ENCODE measurements around the gene BACH2.
"Not testable (repeated sequence)": the region's sequence is repeated elsewhere in the genome, so short reads cannot be mapped to it uniquely, and the experiment has no call there.

The BACH2 gene

DNA sequence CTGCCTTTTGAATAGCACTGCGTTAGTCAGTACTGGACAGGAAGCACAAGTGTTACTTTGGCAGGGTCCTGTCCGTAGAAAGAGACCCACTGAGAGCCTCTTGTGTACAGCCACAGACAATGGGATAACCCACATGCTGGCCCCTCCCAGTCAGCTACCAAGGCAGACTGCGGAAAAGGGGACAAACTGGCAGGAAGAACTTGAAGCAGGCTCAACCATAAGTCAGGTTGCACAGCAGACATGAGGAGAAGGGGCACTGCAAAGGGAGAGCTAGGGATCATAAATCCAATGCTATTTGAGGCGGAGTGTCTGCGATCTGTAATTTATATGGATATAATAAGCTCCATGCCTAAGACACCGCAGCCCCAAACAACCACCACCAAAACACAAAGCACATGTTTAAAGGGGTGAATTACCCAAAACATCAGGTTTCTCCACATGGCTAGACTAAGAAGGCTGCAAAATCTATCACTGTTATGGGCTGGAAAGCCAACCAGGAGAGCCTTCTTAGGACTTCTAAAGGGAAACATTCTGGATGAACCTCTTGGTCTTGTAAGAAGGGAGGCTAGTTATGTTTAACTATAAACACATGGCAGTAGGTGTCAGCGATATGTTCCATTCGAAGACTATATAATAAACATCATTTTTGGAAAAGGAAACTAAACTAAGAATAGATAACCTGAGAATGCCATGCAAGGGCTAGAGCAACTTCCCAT is 141.7 kb downstream of the BACH2 start:
- no peak for DNase-seq (ENCODE audit: low read depth)

- no peak for DNase-seq (ENCODE audit: low read depth)
Observed at GRCh38 chr6:90151576-90152422, 144.8 kb downstream of the BACH2 start.

- no peak for DNase-seq (ENCODE audit: low read depth)
Observed at GRCh38 chr6:90149280-90149679, 147.4 kb downstream of the BACH2 start.

GRCh38 chr6:90148867-90149266 is 147.8 kb downstream of the BACH2 start:
- no peak for DNase-seq (ENCODE audit: low read depth)

GRCh38 chr6:90146921-90147649 is 149.6 kb downstream of the BACH2 start:
- DNase-seq (ENCODE audit: low read depth): no peak

- no peak for DNase-seq (ENCODE audit: low read depth)
Observed at GRCh38 chr6:90146024-90146423, 150.6 kb downstream of the BACH2 start.

DNA sequence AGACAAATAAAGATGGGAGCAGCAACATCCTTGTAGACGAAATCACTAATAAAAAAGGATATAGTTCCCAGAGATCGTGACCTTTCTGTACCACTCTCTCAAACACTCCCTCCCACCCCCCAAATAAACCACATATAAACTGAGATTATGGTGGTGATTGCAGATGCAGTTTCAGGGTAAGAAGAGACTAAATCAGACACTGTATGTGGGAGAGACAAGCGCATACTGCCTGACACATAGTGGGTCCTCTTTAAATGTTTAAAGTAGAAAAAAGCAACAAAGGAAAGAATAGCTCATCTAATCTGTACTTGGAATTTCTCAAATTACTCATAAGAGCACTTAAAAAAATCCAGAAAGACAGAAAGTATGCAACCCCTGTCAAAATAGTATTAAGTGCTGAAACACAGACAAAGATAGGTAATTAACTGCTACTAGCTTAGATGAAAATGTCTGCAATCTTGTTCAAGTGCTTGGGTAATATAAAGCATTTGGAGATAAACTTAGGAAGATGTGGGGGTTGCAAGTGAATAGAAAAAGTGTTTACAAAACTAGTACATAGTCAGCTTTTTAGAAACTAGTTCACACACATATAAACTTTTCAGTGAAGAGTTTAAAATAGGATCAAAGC is 151.6 kb downstream of the BACH2 start:
- DNase-seq (ENCODE audit: low read depth): no peak

GRCh38 chr6:90144396-90144795 is 152.2 kb downstream of the BACH2 start:
- no peak for DNase-seq (ENCODE audit: low read depth)

DNA sequence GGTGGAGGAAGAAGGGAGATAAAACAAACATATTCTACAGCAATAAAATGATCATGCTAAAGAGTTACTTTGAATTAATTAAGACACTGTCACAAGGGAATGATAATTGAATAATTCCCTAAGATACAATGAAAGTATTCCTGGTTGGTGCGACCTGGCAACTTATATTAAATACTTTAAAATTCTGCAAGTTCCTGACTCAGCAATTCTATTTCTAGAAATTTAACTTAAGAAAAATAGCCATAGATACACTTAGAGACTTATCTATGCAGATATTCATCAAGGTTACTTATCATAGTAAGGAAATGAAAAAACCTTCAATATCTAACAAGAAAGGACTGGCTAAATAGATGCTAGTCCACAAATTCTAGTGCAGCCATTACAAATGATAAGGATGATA is 156.0 kb downstream of the BACH2 start:
- no peak for DNase-seq (ENCODE audit: low read depth)

DNA sequence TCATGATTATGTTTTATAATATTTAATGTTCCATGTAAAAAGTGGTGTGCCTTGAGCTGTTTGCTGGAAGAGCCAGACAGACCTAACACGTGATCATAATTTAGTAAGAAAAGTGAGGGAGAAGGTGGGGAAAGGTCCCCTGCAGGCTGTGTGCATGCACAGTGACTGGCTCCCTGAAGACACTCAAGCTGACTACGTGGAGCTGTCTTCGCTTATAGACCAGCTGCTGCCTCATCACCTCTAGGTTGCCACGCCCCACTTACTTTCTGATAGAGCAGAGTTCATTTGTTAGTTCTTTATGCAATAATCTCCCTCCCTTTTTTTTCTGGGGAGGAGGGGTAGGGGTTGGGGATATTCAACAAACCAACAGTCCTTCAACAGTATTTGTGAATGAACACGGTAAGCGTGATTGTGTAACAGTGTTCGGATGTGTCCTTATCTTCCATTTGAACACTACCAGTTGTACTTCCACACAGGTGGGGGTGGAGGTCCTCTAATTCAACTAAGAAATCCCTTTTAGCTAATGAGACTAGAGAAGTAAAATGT is 157.3 kb downstream of the BACH2 start:
- DNase-seq (ENCODE audit: low read depth): no peak

GRCh38 chr6:90136837-90137568 is 159.6 kb downstream of the BACH2 start:
- no peak for DNase-seq (ENCODE audit: low read depth)

- no peak for DNase-seq (ENCODE audit: low read depth)
Observed at GRCh38 chr6:90136176-90136575, 160.5 kb downstream of the BACH2 start.

- no peak for DNase-seq (ENCODE audit: low read depth)
Observed at GRCh38 chr6:90135667-90136066, 161.0 kb downstream of the BACH2 start.

- DNase-seq (ENCODE audit: low read depth): not testable (repeated sequence)
Observed at GRCh38 chr6:90133664-90134063, 163.0 kb downstream of the BACH2 start.

DNA sequence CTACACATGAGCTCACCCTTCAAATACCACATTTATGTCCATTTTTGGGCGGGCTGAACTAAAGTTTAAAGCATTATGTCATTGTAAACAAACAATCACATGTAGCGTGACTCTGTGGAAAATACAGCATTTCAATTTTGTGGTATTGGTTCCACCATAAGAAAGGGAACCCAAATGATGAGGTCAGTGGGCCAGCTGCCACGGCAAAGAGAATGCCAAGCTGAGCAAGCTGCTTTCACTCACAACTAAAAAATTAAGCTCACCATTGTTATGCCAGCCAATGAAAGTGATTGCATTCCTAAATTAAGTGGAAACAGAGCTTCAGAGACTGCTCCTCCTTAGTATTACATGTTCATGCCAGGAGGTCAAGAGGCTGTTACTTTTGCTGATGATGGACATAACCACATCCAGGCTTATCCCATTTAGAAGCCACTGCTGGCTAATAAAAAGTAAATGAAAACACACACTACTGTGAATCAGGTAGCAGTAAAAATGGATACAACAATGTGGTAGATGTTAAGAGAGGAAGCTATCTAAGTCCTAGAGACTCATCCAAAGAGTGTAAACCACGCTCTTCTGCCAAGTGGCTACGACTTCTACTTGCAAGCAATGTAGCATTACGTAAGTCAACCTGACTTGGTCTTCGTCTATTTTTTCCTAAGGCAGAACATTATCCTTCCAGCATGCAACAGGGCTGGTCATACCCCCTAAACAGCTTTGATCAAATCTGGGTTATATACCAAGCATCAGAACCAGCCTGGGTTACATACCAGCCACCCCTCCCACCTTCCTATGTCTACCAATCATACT is 164.8 kb downstream of the BACH2 start:
- no peak for DNase-seq (ENCODE audit: low read depth)

- DNase-seq (ENCODE audit: low read depth): no peak
Observed at GRCh38 chr6:90131125-90131524, 165.5 kb downstream of the BACH2 start.

DNA sequence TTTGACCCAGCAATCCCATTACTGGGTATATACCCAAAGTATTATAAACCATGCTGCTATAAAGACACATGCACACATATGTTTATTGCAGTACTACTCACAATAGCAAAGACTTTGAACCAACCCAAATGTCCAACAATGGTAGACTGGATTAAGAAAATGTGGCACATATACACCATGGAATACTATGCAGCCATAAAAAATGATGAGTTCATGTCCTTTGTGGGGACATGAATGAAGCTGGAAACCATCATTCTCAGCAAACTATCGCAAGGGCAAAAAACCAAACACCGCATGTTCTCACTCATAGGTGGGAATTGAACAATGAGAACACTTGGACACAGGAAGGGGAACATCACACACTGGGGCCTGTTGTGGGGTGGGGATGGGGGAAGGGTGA is 168.0 kb downstream of the BACH2 start:
- not testable (repeated sequence) for DNase-seq (ENCODE audit: low read depth)

- no peak for DNase-seq (ENCODE audit: low read depth)
Observed at GRCh38 chr6:90127595-90127994, 169.0 kb downstream of the BACH2 start.

GRCh38 chr6:90126839-90127238 is 169.8 kb downstream of the BACH2 start:
- DNase-seq (ENCODE audit: low read depth): no peak

GRCh38 chr6:90126181-90126580 is 170.5 kb downstream of the BACH2 start:
- no peak for DNase-seq (ENCODE audit: low read depth)
